LHCN-M2 (cell line): ENCODE results near the gene MACF1. TPM values are rescaled to one million over a fixed set of nuclear protein-coding genes. Genes with fewer than 3 reads are reported as not detected.
A peak's percentile ranks its signal among the peaks of the same experiment; 100 is the strongest.
"Not testable (repeated sequence)": the region's sequence is repeated elsewhere in the genome, so short reads cannot be mapped to it uniquely, and the experiment has no call there.

ENCODE experiments used
- DNase-seq: peaks from one replicate; pipeline ENCODE4 v3.0.0-alpha.2; 2012; ENCODE audit warnings: low read depth
- total RNA-seq: library from RNA; depleted of rRNA; stranded (reverse); fragments of >200 nt; gene quantifications from 2 replicates; pipeline ENCODE4 v1.2.3, GENCODE V29; 2014

MACF1 gene
- total RNA-seq, 1 experiment from 2014 or later, result 366 TPM

GRCh38 chr1:39450041-39450440 is 245.5 kb downstream of the MACF1 start:
- DNase-seq, result not testable (repeated sequence)

- peak; percentile 70 for DNase-seq
Measured at GRCh38 chr1:39450956-39451606, 246.6 kb downstream of the MACF1 start.

GRCh38 chr1:39452081-39452480 is 247.6 kb downstream of the MACF1 start:
- DNase-seq, result no peak

GRCh38 chr1:39452540-39452939 is 248.0 kb downstream of the MACF1 start:
- no peak for DNase-seq

GRCh38 chr1:39453603-39454002 is 249.1 kb downstream of the MACF1 start:
- peak; percentile 24 for DNase-seq

GRCh38 chr1:39458991-39459390 is 254.5 kb downstream of the MACF1 start:
- no peak for DNase-seq

GRCh38 chr1:39462074-39462473 is 257.6 kb downstream of the MACF1 start:
- DNase-seq, result peak; percentile 88

GRCh38 chr1:39466413-39467107 is 262.1 kb downstream of the MACF1 start:
- no peak for DNase-seq

GRCh38 chr1:39467108-39467720 is 262.7 kb downstream of the MACF1 start:
- not testable (repeated sequence) for DNase-seq

- no peak for DNase-seq
Measured at GRCh38 chr1:39469150-39469549, 264.7 kb downstream of the MACF1 start.

- DNase-seq, result no peak
Measured at GRCh38 chr1:39470040-39470439, 265.5 kb downstream of the MACF1 start.

GRCh38 chr1:39472826-39473225 is 268.3 kb downstream of the MACF1 start:
- DNase-seq, result no peak

- no peak for DNase-seq
Measured at GRCh38 chr1:39473324-39473723, 268.8 kb downstream of the MACF1 start.

GRCh38 chr1:39474810-39475209 is 270.3 kb downstream of the MACF1 start:
- DNase-seq, result peak; percentile 41

- DNase-seq, result not testable (repeated sequence)
Measured at GRCh38 chr1:39475551-39475950, 271.1 kb downstream of the MACF1 start.

GRCh38 chr1:39478126-39478915 is 273.8 kb downstream of the MACF1 start:
- peak; percentile 64 for DNase-seq

- DNase-seq, result no peak
Measured at GRCh38 chr1:39481289-39481688, 276.8 kb downstream of the MACF1 start.

GRCh38 chr1:39483276-39483675 is 278.8 kb downstream of the MACF1 start:
- no peak for DNase-seq

- no peak for DNase-seq
Measured at GRCh38 chr1:39484564-39484963, 280.1 kb downstream of the MACF1 start.

GRCh38 chr1:39485046-39485803 is 280.7 kb downstream of the MACF1 start:
- no peak for DNase-seq

- no peak for DNase-seq
Measured at GRCh38 chr1:39488012-39488545, 283.6 kb downstream of the MACF1 start.
